ENCODE results near the gene GBP7. TPM values are rescaled to one million over a fixed set of nuclear protein-coding genes. Genes with fewer than 3 reads are reported as not detected.

Gene GBP7
- total RNA-seq, 4 donors from 2014 or later = not detected

GRCh38 chr1:89125240-89125912 lies 50.4 kb downstream of the GBP7 start:
- no peak for TF ChIP-seq POLR2A (IDR thresholded peaks at IDR 0.05)
- TF ChIP-seq CTCF (IDR thresholded peaks at IDR 0.05) = no peak
- intact Hi-C loops (cut with DNase I; ENCODE audit: low total_unique reads) = no loop called here
- H3K4me3 ChIP-seq (ENCODE audit: low read depth, poor library complexity, severe bottlenecking) = peak overlapping the region; percentile 9
- 17 to 19% methylated on average over 3 of the region's 3 CpGs for WGBS, 2 donors
- DNase-seq (ENCODE audit: low spot score in 2 of 2) = no peak

GRCh38 chr1:89121641-89122040 lies 54.2 kb downstream of the GBP7 start:
- H3K4me3 ChIP-seq (ENCODE audit: low read depth, poor library complexity, severe bottlenecking) = no peak overlapping the region

GRCh38 chr1:89114662-89115061 lies 61.1 kb downstream of the GBP7 start:
- intact Hi-C loops (cut with DNase I; ENCODE audit: low total_unique reads) = no loop called here
- TF ChIP-seq POLR2A (IDR thresholded peaks at IDR 0.05) (no peak), CTCF (IDR thresholded peaks at IDR 0.05) (no peak)
- WGBS, 2 donors = 79 to 87% methylated on average over 2 of the region's 2 CpGs
- no peak overlapping the region for H3K4me3 ChIP-seq (ENCODE audit: low read depth, poor library complexity, severe bottlenecking)
- DNase-seq (ENCODE audit: low spot score in 2 of 2) = no peak

More at GRCh38 chr1:89121641-89122040, 54.2 kb downstream of the GBP7 start:
- WGBS, 2 donors = 93 to 94% methylated on average over 8 of the region's 8 CpGs
- no peak for TF ChIP-seq POLR2A (IDR thresholded peaks at IDR 0.05)
- no peak for TF ChIP-seq CTCF (IDR thresholded peaks at IDR 0.05)
- no peak for DNase-seq (ENCODE audit: low spot score in 2 of 2)
- intact Hi-C loops (cut with DNase I; ENCODE audit: low total_unique reads) = no loop called here

GRCh38 chr1:89112871-89113613 lies 62.8 kb downstream of the GBP7 start:
- no peak for TF ChIP-seq POLR2A (IDR thresholded peaks at IDR 0.05)
- TF ChIP-seq CTCF (IDR thresholded peaks at IDR 0.05) = no peak
- 77 to 78% methylated on average over 5 of the region's 5 CpGs for WGBS, 2 donors
- DNase-seq (ENCODE audit: low spot score in 2 of 2) = no peak
- no peak overlapping the region for H3K4me3 ChIP-seq (ENCODE audit: low read depth, poor library complexity, severe bottlenecking)
- intact Hi-C loops (cut with DNase I; ENCODE audit: low total_unique reads) = no loop called here

- no peak for DNase-seq (ENCODE audit: low spot score in 2 of 2)
- WGBS, 2 donors = 96 to 98% methylated on average over 17 of the region's 17 CpGs
- TF ChIP-seq POLR2A (IDR thresholded peaks at IDR 0.05) = no peak
- no peak for TF ChIP-seq CTCF (IDR thresholded peaks at IDR 0.05)
- intact Hi-C loops (cut with DNase I; ENCODE audit: low total_unique reads) = no loop called here
- no peak overlapping the region for H3K4me3 ChIP-seq (ENCODE audit: low read depth, poor library complexity, severe bottlenecking)
These were observed 71.1 kb downstream of the GBP7 start for GRCh38 chr1:89104687-89105086.

Measured in lower leg skin (tissue), 4 donors.